GM18907 (cell line): ENCODE measurements around the gene TMEM254.
"Not testable (repeated sequence)": the region's sequence is repeated elsewhere in the genome, so short reads cannot be mapped to it uniquely, and the experiment has no call there.

Experiments used
- ATAC-seq: cut with Tn5 transposase; IDR thresholded peaks from one replicate; pipeline ENCODE4 v1.9.1; 2021; ENCODE audit warnings: mild to moderate bottlenecking, moderate library complexity; ENCODE audit not compliant: unreplicated experiment

Gene TMEM254

GRCh38 chr10:80072584-80072983 lies 5.9 kb upstream of the TMEM254 start:
- ATAC-seq, result no peak

GRCh38 chr10:80075781-80076180 lies 2.7 kb upstream of the TMEM254 start:
- ATAC-seq, result no peak

- no peak for ATAC-seq
These were observed 507 bp upstream of the TMEM254 start for GRCh38 chr10:80077869-80078447.

- ATAC-seq, result no peak
These were observed 851 bp downstream of the TMEM254 start for GRCh38 chr10:80079312-80079719.

- no peak for ATAC-seq
These were observed 2.6 kb downstream of the TMEM254 start for GRCh38 chr10:80081026-80081425.

- no peak for ATAC-seq
These were observed 3.6 kb downstream of the TMEM254 start for GRCh38 chr10:80081801-80082750.

- ATAC-seq, result no peak
These were observed 11.7 kb downstream of the TMEM254 start for GRCh38 chr10:80090121-80090520.

GRCh38 chr10:80094231-80094630 lies 15.8 kb downstream of the TMEM254 start:
- ATAC-seq, result no peak

GRCh38 chr10:80098272-80098671 lies 19.8 kb downstream of the TMEM254 start:
- not testable (repeated sequence) for ATAC-seq

GRCh38 chr10:80099295-80099694 lies 20.8 kb downstream of the TMEM254 start:
- ATAC-seq, result not testable (repeated sequence)

- no peak for ATAC-seq
These were observed 21.7 kb downstream of the TMEM254 start for GRCh38 chr10:80100116-80100515.

GRCh38 chr10:80100861-80101695 lies 22.6 kb downstream of the TMEM254 start:
- no peak for ATAC-seq

- peak; percentile 93 for ATAC-seq
These were observed 25.8 kb downstream of the TMEM254 start for GRCh38 chr10:80104066-80104926.

GRCh38 chr10:80108576-80109239 lies 30.2 kb downstream of the TMEM254 start:
- ATAC-seq, result no peak

GRCh38 chr10:80110986-80111385 lies 32.5 kb downstream of the TMEM254 start:
- ATAC-seq, result no peak

- no peak for ATAC-seq
These were observed 40.2 kb downstream of the TMEM254 start for GRCh38 chr10:80118669-80119068.

GRCh38 chr10:80122110-80122710 lies 43.7 kb downstream of the TMEM254 start:
- ATAC-seq, result no peak

GRCh38 chr10:80122746-80123145 lies 44.3 kb downstream of the TMEM254 start:
- ATAC-seq, result no peak

GRCh38 chr10:80126876-80127275 lies 48.4 kb downstream of the TMEM254 start:
- no peak for ATAC-seq
